ENCODE measurements around the gene ARHGEF7.
"Not testable (repeated sequence)": the region's sequence is repeated elsewhere in the genome, so short reads cannot be mapped to it uniquely, and the experiment has no call there.

The ARHGEF7 gene

DNA sequence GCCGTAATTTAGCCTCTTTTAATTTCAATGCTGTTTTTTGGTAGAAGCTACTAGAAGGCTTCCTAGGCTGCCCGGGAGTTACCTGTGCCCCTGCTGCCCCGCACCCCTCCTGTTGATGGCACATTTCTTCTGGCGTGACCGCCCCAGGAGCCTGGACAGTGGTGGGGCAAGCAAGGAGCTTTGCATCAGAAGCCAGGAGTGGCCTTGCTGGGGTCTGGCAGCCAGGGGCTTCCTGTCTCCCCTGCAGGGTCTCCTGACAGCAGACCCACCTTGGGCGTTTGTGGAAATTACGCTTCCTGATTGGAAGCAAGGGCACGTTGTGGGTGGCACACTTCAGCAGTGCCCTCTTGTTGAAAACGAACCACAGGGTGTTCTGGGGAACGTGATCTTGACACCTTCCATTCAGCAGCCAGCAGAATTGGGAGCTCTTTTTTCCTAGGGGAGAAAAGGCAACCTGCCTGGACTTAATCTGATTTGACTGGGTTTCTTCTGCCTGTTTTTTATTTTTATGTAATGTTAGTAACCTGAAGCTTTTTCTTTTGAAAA lies 115.3 kb downstream of the ARHGEF7 start:
- DNase-seq: no peak

- DNase-seq: no peak
These were observed 117.1 kb downstream of the ARHGEF7 start for GRCh38 chr13:111232191-111232590.

DNA sequence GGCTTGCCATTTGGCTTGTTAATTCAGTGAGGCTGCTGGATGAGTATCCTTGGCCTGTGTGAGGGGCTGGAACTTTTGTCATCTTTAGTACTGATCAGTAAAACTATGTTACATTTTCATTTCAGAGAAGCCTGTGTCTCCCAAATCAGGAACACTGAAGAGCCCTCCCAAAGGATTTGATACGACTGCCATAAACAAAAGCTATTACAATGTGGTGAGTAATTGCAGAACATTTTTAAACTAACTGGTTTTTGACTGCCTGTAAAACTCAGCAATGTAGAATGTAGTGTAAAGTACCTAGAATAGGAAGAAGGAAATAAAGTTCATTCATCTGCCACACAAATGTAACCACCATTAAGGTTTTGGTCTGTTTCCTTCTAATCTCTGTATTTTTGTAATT lies 118.0 kb downstream of the ARHGEF7 start:
- DNase-seq: no peak

- DNase-seq: no peak
These were observed 124.9 kb downstream of the ARHGEF7 start for GRCh38 chr13:111239764-111240670.

DNA sequence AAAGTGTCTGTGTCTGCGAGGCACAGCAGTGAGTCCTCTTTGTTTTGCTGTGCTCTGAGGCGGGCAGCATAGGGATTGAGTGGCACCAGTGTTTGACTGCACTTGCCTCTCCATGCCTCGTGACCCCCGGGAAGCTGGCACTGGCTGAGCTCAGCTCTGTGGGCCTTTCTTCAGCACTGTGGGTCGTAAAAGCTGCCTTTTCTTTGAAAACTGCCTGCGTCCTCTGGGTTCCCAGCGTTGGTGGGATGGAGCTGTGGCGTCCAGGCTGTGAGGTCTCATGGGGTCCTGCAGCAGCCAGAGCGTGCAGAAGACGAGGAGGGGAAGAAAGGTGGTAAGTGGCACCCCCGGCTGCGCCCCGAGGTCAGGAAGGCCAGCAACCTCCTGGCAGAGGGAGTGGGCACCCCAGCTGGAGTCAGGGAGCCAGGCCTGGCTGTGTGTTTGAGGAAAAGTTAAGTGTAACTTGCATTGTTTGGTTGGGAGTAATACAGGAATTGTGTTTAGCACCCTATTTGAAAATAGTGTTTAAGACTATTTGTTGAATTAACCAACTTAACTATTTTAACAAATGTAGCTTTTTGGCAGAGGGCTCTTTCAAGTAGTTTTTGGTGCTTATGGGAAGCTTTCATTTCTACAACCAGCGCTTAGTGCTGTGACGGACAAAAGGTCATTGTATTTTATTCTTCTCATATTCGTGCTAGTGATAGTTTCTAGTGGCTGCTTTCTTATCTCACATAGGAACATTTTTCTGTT lies 126.1 kb downstream of the ARHGEF7 start:
- DNase-seq: no peak

GRCh38 chr13:111241862-111242261 lies 126.8 kb downstream of the ARHGEF7 start:
- DNase-seq: no peak

DNA sequence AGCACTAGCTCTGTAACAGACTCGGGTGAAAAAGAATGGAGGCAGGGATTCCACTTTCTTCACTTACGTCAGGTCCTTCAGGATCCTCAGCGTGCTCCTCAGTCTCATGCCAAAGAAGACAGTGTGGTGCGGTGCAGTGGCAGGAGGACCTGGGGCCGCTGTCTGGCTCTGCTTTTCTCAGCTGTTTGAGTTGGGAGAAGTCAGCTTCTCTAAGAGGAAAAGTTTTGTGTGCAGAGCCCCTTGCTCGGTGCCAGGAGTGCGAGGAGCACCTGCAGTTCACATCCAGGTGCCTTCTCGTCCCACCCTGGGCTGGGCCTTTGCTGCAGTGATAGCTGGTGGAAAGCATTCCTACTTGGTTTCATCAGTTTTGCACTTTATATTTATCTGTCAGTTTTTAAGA lies 127.5 kb downstream of the ARHGEF7 start:
- DNase-seq: no peak

DNA sequence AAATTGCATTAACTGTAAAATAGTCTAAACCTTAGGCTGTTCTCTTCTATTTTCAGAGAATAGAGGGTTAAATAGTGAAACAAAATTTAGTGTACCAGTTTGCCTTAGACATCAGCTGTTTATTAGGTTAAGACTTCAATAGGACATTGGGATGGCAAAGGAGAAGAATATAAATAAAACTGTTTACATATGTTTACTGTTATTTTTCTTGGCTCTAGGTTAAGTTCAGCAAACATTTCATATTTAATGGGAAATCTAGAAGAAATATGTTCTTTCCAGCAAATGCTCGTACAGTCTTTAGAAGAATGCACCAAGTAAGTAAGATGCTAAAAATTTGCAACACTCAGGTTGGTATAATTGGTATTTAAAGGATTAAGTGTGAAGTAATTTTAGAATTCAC lies 128.9 kb downstream of the ARHGEF7 start:
- no peak for DNase-seq

GRCh38 chr13:111245576-111246384 lies 130.7 kb downstream of the ARHGEF7 start:
- DNase-seq: peak; percentile 9

- no peak for DNase-seq
These were observed 132.4 kb downstream of the ARHGEF7 start for GRCh38 chr13:111247552-111247951.

- no peak for DNase-seq
These were observed 133.7 kb downstream of the ARHGEF7 start for GRCh38 chr13:111248822-111249221.

DNA sequence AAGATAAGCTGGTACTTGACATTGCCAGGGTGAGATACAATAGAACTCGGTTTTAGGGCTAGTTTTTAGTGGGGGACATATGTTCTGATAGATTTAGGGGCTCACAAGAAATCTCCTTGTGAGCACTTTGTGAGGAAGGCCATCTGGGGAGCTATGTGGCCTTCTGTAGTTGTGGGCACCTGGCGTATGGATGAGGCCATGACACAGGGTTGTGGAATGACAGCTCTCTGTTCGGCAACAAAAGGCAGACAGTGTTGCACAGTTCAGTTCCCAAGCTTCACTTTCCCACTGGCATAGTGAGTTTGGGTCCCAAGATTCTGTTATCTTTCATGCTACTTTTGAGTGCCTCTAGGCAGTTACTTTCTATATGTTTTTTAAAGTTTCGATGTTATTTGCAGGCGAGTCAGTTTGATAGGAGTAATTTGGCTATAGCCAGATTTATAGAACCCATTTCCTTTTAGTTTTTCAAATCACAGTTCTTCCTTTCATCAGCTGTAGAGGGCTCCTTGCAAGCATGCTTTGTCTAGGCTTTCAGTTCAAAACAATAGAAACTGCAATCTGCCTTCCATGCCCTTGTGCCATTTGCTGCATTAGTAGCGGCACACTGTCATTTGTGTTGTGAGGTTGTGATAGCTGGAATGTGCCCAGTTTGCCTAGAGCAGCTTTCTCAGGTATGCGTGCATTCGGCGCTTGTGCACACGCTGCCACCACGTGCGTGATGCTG lies 134.7 kb downstream of the ARHGEF7 start:
- DNase-seq: no peak

DNA sequence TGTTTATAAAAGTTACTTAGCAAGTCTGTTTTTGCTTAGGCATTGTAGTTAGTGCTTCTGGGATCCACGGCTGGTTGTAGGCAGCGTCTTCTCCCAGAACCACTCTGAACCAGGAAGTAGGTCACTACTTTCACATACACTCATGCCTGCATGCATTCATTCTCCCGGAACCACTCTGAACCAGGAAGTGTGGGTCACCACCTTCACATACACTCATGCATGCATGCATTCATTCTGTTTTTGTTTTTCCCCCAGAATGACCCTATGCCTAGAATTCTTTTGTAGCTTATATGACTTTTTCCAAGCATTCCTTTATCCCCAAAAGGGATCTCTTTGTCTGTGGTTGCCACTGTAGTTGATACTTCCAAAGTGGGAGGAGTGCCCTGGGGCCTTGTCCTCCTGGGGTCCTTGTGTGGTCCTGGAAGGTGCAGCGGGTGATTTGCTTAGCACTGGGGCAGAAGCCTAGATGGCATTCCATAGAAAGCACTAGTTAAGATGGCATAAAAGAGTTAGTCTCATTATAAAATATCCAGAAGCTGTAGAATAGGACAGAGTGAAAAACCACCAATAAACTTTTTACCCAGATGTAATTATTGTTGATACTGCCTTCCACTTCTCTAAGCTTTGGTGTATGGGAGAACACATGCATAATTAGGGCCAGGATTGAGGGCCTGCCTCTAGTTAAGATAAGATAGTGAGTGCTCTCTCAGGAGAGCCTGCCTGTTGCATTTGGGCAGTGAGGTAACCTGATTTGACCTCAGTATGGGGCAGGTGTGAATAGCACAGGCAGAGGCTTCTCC lies 136.7 kb downstream of the ARHGEF7 start:
- no peak for DNase-seq

- DNase-seq: no peak
These were observed 137.6 kb downstream of the ARHGEF7 start for GRCh38 chr13:111252446-111253364.

DNA sequence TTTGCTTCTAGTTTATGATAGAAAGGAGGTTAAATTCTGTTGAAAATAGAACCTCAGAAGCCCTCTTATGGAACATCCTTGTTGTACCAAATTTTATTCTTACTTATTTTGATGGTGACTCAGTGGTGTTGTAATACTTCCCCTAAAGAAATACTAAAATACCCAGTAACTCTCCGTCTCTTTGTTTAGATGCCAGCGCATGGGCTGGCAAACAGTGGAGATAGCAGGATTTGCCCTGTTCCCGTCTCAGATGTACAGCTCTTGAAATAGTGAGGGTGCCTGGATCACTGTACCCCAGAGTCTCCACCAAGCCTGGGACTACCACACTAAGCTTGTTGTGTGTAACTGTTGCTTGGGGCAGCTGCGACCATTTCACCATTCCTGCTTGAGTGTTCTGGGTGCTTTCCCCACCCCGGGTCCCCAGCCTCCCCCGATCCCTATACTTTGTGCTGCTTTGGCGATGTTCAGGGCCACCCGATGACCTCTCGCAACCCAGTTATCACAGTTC lies 138.3 kb downstream of the ARHGEF7 start:
- no peak for DNase-seq

GRCh38 chr13:111255228-111255790 lies 140.2 kb downstream of the ARHGEF7 start:
- no peak for DNase-seq

GRCh38 chr13:111256458-111256857 lies 141.3 kb downstream of the ARHGEF7 start:
- DNase-seq: no peak

DNA sequence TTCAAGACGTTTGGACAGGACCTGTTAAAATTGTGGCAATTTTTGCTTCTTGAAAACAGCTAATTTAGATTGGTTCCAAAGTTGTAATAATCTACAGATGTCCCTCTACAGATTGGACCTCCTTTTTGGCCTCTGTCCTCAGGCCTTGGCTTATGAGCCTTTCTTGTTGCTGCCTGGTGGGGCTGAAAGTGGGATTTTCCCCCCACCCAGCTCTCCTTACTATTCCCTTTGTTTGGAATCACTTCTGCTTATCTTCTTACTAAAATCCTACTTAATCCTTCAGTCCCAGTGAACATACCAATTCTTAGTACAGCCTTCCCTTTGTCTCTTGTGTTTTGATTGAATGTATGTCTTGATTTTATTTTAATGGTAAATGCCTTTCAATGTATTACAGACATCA lies 141.8 kb downstream of the ARHGEF7 start:
- no peak for DNase-seq

- DNase-seq: not testable (repeated sequence)
These were observed 142.8 kb downstream of the ARHGEF7 start for GRCh38 chr13:111257899-111258298.

- no peak for DNase-seq
These were observed 143.5 kb downstream of the ARHGEF7 start for GRCh38 chr13:111258637-111259036.

All from activated CD4-positive, alpha-beta T cell treated with anti-CD3 and anti-CD28 coated beads, Interleukin-2, amount 50 U/mL, for 16 hours (primary cell).